ENCODE measurements around the gene HIBADH. TPM values are rescaled to one million over a fixed set of nuclear protein-coding genes. Genes with fewer than 3 reads are reported as not detected.
A peak's percentile ranks its signal among the peaks of the same experiment; 100 is the strongest.

Gene HIBADH
- total and polyA plus RNA-seq, 2 donors: 25.0 to 33.1 TPM

- no peak overlapping the region for H3K27ac ChIP-seq (ENCODE audit: low read depth in 1 of 2, low read length in 1 of 2)
- no peak for DNase-seq (ENCODE audit: low read depth in 6 of 9, low spot score in 9 of 9)
- no peaks in the 10 kb centered on the region for H3K36me3 ChIP-seq (ENCODE audit: control insufficient read depth in 2 of 2, insufficient read depth in 2 of 2, low read length in 1 of 2)
- H3K27me3 ChIP-seq (ENCODE audit: control insufficient read depth in 2 of 2, insufficient read depth in 1 of 2, low read length in 1 of 2): no peaks in the 10 kb centered on the region
- 91% methylated on average over 3 of the region's 3 CpGs for WGBS
- H3K4me1 ChIP-seq (ENCODE audit: control insufficient read depth in 2 of 2, insufficient read depth in 2 of 2, low read length in 2 of 2): no peaks in the 10 kb centered on the region
- no peaks in the 10 kb centered on the region for H3K9me3 ChIP-seq (ENCODE audit: control insufficient read depth in 2 of 2, insufficient read depth in 1 of 2, low read length in 1 of 2)
- H3K4me3 ChIP-seq (ENCODE audit: low read length in 2 of 2): no peak overlapping the region
These were observed 9.0 kb upstream of the HIBADH start for GRCh38 chr7:27671675-27672074.

- Histone ChIP-seq H3K9me3 (ENCODE audit: control insufficient read depth in 2 of 2, insufficient read depth in 1 of 2, low read length in 1 of 2) (no peaks in the 10 kb centered on the region), H3K27me3 (ENCODE audit: control insufficient read depth in 2 of 2, insufficient read depth in 1 of 2, low read length in 1 of 2) (no peaks in the 10 kb centered on the region), H3K4me1 (ENCODE audit: control insufficient read depth in 2 of 2, insufficient read depth in 2 of 2, low read length in 2 of 2) (no peaks in the 10 kb centered on the region), H3K4me3 (ENCODE audit: low read length in 2 of 2) (no peak overlapping the region), H3K36me3 (ENCODE audit: control insufficient read depth in 2 of 2, insufficient read depth in 2 of 2, low read length in 1 of 2) (no peaks in the 10 kb centered on the region), H3K27ac (ENCODE audit: low read depth in 1 of 2, low read length in 1 of 2) (no peak overlapping the region)
- no peak for DNase-seq (ENCODE audit: low read depth in 6 of 9, low spot score in 9 of 9)
- WGBS: over 99% methylated on average over 2 of the region's 2 CpGs
These were observed 8.0 kb upstream of the HIBADH start for GRCh38 chr7:27670676-27671075.

GRCh38 chr7:27670177-27670576 is 7.5 kb upstream of the HIBADH start:
- DNase-seq (ENCODE audit: low read depth in 6 of 9, low spot score in 9 of 9): no peak
- H3K4me1 ChIP-seq (ENCODE audit: control insufficient read depth in 2 of 2, insufficient read depth in 2 of 2, low read length in 2 of 2): no peaks in the 10 kb centered on the region
- no peak overlapping the region for H3K27ac ChIP-seq (ENCODE audit: low read depth in 1 of 2, low read length in 1 of 2)
- H3K4me3 ChIP-seq (ENCODE audit: low read length in 2 of 2): no peak overlapping the region
- no peaks in the 10 kb centered on the region for H3K27me3 ChIP-seq (ENCODE audit: control insufficient read depth in 2 of 2, insufficient read depth in 1 of 2, low read length in 1 of 2)
- 92% methylated on average over 2 of the region's 2 CpGs for WGBS
- no peaks in the 10 kb centered on the region for H3K36me3 ChIP-seq (ENCODE audit: control insufficient read depth in 2 of 2, insufficient read depth in 2 of 2, low read length in 1 of 2)
- no peaks in the 10 kb centered on the region for H3K9me3 ChIP-seq (ENCODE audit: control insufficient read depth in 2 of 2, insufficient read depth in 1 of 2, low read length in 1 of 2)

GRCh38 chr7:27665531-27665930 is 2.8 kb upstream of the HIBADH start:
- Histone ChIP-seq H3K9me3 (ENCODE audit: control insufficient read depth in 2 of 2, insufficient read depth in 1 of 2, low read length in 1 of 2) (no peaks in the 10 kb centered on the region), H3K27me3 (ENCODE audit: control insufficient read depth in 2 of 2, insufficient read depth in 1 of 2, low read length in 1 of 2) (no peaks in the 10 kb centered on the region), H3K27ac (ENCODE audit: low read depth in 1 of 2, low read length in 1 of 2) (no peak overlapping the region), H3K36me3 (ENCODE audit: control insufficient read depth in 2 of 2, insufficient read depth in 2 of 2, low read length in 1 of 2) (no peaks in the 10 kb centered on the region), H3K4me1 (ENCODE audit: control insufficient read depth in 2 of 2, insufficient read depth in 2 of 2, low read length in 2 of 2) (peaks cover 5 to 10% of the 10 kb centered on the region in 2 donors), H3K4me3 (ENCODE audit: low read length in 2 of 2) (no peak overlapping the region)
- DNase-seq (ENCODE audit: low read depth in 6 of 9, low spot score in 9 of 9): no peak

- Histone ChIP-seq H3K27ac (ENCODE audit: low read depth in 1 of 2, low read length in 1 of 2) (no peak overlapping the region), H3K27me3 (ENCODE audit: control insufficient read depth in 2 of 2, insufficient read depth in 1 of 2, low read length in 1 of 2) (no peaks in the 10 kb centered on the region), H3K4me3 (ENCODE audit: low read length in 2 of 2) (no peak overlapping the region), H3K9me3 (ENCODE audit: control insufficient read depth in 2 of 2, insufficient read depth in 1 of 2, low read length in 1 of 2) (no peaks in the 10 kb centered on the region), H3K4me1 (ENCODE audit: control insufficient read depth in 2 of 2, insufficient read depth in 2 of 2, low read length in 2 of 2) (peaks cover 5 to 10% of the 10 kb centered on the region in 2 donors), H3K36me3 (ENCODE audit: control insufficient read depth in 2 of 2, insufficient read depth in 2 of 2, low read length in 1 of 2) (no peaks in the 10 kb centered on the region)
- DNase-seq (ENCODE audit: low read depth in 6 of 9, low spot score in 9 of 9): no peak
- WGBS: 85% methylated on average over 3 of the region's 3 CpGs
These were observed 1.3 kb upstream of the HIBADH start for GRCh38 chr7:27663989-27664331.

- H3K4me1 ChIP-seq (ENCODE audit: control insufficient read depth in 2 of 2, insufficient read depth in 2 of 2, low read length in 2 of 2): peaks cover 5 to 10% of the 10 kb centered on the region in 2 donors
- no peaks in the 10 kb centered on the region for H3K36me3 ChIP-seq (ENCODE audit: control insufficient read depth in 2 of 2, insufficient read depth in 2 of 2, low read length in 1 of 2)
- DNase-seq (ENCODE audit: low read depth in 6 of 9, low spot score in 9 of 9): peak in 4 of 9 donors; percentile 16 to 24 (median 22)
- WGBS: 15% methylated on average over 18 of the region's 18 CpGs
- H3K27me3 ChIP-seq (ENCODE audit: control insufficient read depth in 2 of 2, insufficient read depth in 1 of 2, low read length in 1 of 2): no peaks in the 10 kb centered on the region
- peak overlapping the region; percentile 78 to 81 for H3K27ac ChIP-seq (ENCODE audit: low read depth in 1 of 2, low read length in 1 of 2)
- no peaks in the 10 kb centered on the region for H3K9me3 ChIP-seq (ENCODE audit: control insufficient read depth in 2 of 2, insufficient read depth in 1 of 2, low read length in 1 of 2)
- H3K4me3 ChIP-seq (ENCODE audit: low read length in 2 of 2): peak overlapping the region; percentile 77 to 91
These were observed 733 bp downstream of the HIBADH start for GRCh38 chr7:27661811-27662489.

- H3K9me3 ChIP-seq (ENCODE audit: control insufficient read depth in 2 of 2, insufficient read depth in 1 of 2, low read length in 1 of 2): no peaks in the 10 kb centered on the region
- H3K4me3 ChIP-seq (ENCODE audit: low read length in 2 of 2): no peak overlapping the region
- peaks cover 0 to 4% of the 10 kb centered on the region in 2 donors for H3K4me1 ChIP-seq (ENCODE audit: control insufficient read depth in 2 of 2, insufficient read depth in 2 of 2, low read length in 2 of 2)
- H3K27me3 ChIP-seq (ENCODE audit: control insufficient read depth in 2 of 2, insufficient read depth in 1 of 2, low read length in 1 of 2): no peaks in the 10 kb centered on the region
- no peaks in the 10 kb centered on the region for H3K36me3 ChIP-seq (ENCODE audit: control insufficient read depth in 2 of 2, insufficient read depth in 2 of 2, low read length in 1 of 2)
- DNase-seq (ENCODE audit: low read depth in 6 of 9, low spot score in 9 of 9): no peak
- no peak overlapping the region for H3K27ac ChIP-seq (ENCODE audit: low read depth in 1 of 2, low read length in 1 of 2)
- WGBS: 97% methylated on average over 2 of the region's 2 CpGs
These were observed 6.0 kb downstream of the HIBADH start for GRCh38 chr7:27656724-27657123.

- Histone ChIP-seq H3K27ac (ENCODE audit: low read depth in 1 of 2, low read length in 1 of 2) (no peak overlapping the region), H3K4me1 (ENCODE audit: control insufficient read depth in 2 of 2, insufficient read depth in 2 of 2, low read length in 2 of 2) (no peaks in the 10 kb centered on the region), H3K27me3 (ENCODE audit: control insufficient read depth in 2 of 2, insufficient read depth in 1 of 2, low read length in 1 of 2) (no peaks in the 10 kb centered on the region), H3K4me3 (ENCODE audit: low read length in 2 of 2) (no peak overlapping the region), H3K36me3 (ENCODE audit: control insufficient read depth in 2 of 2, insufficient read depth in 2 of 2, low read length in 1 of 2) (no peaks in the 10 kb centered on the region), H3K9me3 (ENCODE audit: control insufficient read depth in 2 of 2, insufficient read depth in 1 of 2, low read length in 1 of 2) (no peaks in the 10 kb centered on the region)
- 97% methylated on average over 1 of the region's 1 CpG for WGBS
- DNase-seq (ENCODE audit: low read depth in 6 of 9, low spot score in 9 of 9): no peak
These were observed 7.5 kb downstream of the HIBADH start for GRCh38 chr7:27655184-27655583.

GRCh38 chr7:27652518-27652917 is 10.2 kb downstream of the HIBADH start:
- WGBS: 98% methylated on average over 6 of the region's 6 CpGs
- H3K4me1 ChIP-seq (ENCODE audit: control insufficient read depth in 2 of 2, insufficient read depth in 2 of 2, low read length in 2 of 2): no peaks in the 10 kb centered on the region
- no peaks in the 10 kb centered on the region for H3K27me3 ChIP-seq (ENCODE audit: control insufficient read depth in 2 of 2, insufficient read depth in 1 of 2, low read length in 1 of 2)
- DNase-seq (ENCODE audit: low read depth in 6 of 9, low spot score in 9 of 9): no peak
- no peak overlapping the region for H3K4me3 ChIP-seq (ENCODE audit: low read length in 2 of 2)
- no peaks in the 10 kb centered on the region for H3K9me3 ChIP-seq (ENCODE audit: control insufficient read depth in 2 of 2, insufficient read depth in 1 of 2, low read length in 1 of 2)
- H3K36me3 ChIP-seq (ENCODE audit: control insufficient read depth in 2 of 2, insufficient read depth in 2 of 2, low read length in 1 of 2): peaks cover 0 to 3% of the 10 kb centered on the region in 2 donors
- no peak overlapping the region for H3K27ac ChIP-seq (ENCODE audit: low read depth in 1 of 2, low read length in 1 of 2)

All from thymus (tissue), 11 donors.